ENCODE data around the gene ANKRD53. TPM values are rescaled to one million over a fixed set of nuclear protein-coding genes. Genes with fewer than 3 reads are reported as not detected.

Gene ANKRD53
- total and polyA plus RNA-seq, 2 experiments from 2014 or later, result 0.97 to 4.7 TPM

GRCh38 chr2:70941186-70941585, 37.2 kb upstream of the ANKRD53 start:
- DNase-seq (ENCODE audit: low spot score), result no peak
- Histone ChIP-seq H3K27ac (no peak overlapping the region), H3K27me3 (peaks cover 38% of the 10 kb centered on the region), H4K20me1 (ENCODE audit: insufficient read depth, poor library complexity, severe bottlenecking) (no peaks in the 10 kb centered on the region), H3K4me1 (ENCODE audit: insufficient read depth) (no peaks in the 10 kb centered on the region), H3K79me2 (no peaks in the 10 kb centered on the region), H3K9me2 (replicated peaks; ENCODE audit: insufficient read depth) (no peaks in the 10 kb centered on the region), H3K36me3 (replicated peaks; ENCODE audit: insufficient read depth, low read depth) (no peaks in the 10 kb centered on the region), H2AFZ (no peak overlapping the region), H3K9me3 (ENCODE audit: low read depth) (no peaks in the 10 kb centered on the region), H3K4me2 (no peak overlapping the region), H3K4me3 (no peak overlapping the region)
- 73% methylated on average over 6 of the region's 6 CpGs for WGBS (ENCODE audit: low lambda C conversion rate, missing lambda C conversion rate)
- TF ChIP-seq EZH2phosphoT487 (IDR thresholded peaks at IDR 0.05; ENCODE audit: low read depth, severe bottlenecking, unreplicated experiment) (no peak), EZH2 (IDR thresholded peaks at IDR 0.05; ENCODE audit: borderline replicate concordance) (no peak), CTCF (IDR thresholded peaks at IDR 0.05; ENCODE audit: poor library complexity) (no peak)

GRCh38 chr2:70941701-70942100, 36.7 kb upstream of the ANKRD53 start:
- Histone ChIP-seq H3K9me3 (ENCODE audit: low read depth) (no peaks in the 10 kb centered on the region), H3K27me3 (peaks cover 38% of the 10 kb centered on the region), H3K79me2 (no peaks in the 10 kb centered on the region), H3K9me2 (replicated peaks; ENCODE audit: insufficient read depth) (no peaks in the 10 kb centered on the region), H3K27ac (no peak overlapping the region), H3K4me3 (no peak overlapping the region), H3K36me3 (replicated peaks; ENCODE audit: insufficient read depth, low read depth) (no peaks in the 10 kb centered on the region), H4K20me1 (ENCODE audit: insufficient read depth, poor library complexity, severe bottlenecking) (no peaks in the 10 kb centered on the region), H3K4me2 (no peak overlapping the region), H3K4me1 (ENCODE audit: insufficient read depth) (no peaks in the 10 kb centered on the region), H2AFZ (no peak overlapping the region)
- no peak for DNase-seq (ENCODE audit: low spot score)
- TF ChIP-seq EZH2phosphoT487 (IDR thresholded peaks at IDR 0.05; ENCODE audit: low read depth, severe bottlenecking, unreplicated experiment) (no peak), CTCF (IDR thresholded peaks at IDR 0.05; ENCODE audit: poor library complexity) (no peak)
- WGBS (ENCODE audit: low lambda C conversion rate, missing lambda C conversion rate), result 90% methylated on average over 5 of the region's 5 CpGs

- no peak for DNase-seq (ENCODE audit: low spot score)
- 70% methylated on average over 6 of the region's 6 CpGs for WGBS (ENCODE audit: low lambda C conversion rate, missing lambda C conversion rate)
- Histone ChIP-seq H3K4me2 (no peak overlapping the region), H3K36me3 (replicated peaks; ENCODE audit: insufficient read depth, low read depth) (no peaks in the 10 kb centered on the region), H3K27ac (no peak overlapping the region), H3K9me2 (replicated peaks; ENCODE audit: insufficient read depth) (no peaks in the 10 kb centered on the region), H3K4me3 (no peak overlapping the region), H3K27me3 (peaks cover 44% of the 10 kb centered on the region), H4K20me1 (ENCODE audit: insufficient read depth, poor library complexity, severe bottlenecking) (no peaks in the 10 kb centered on the region), H3K4me1 (ENCODE audit: insufficient read depth) (no peaks in the 10 kb centered on the region), H3K9me3 (ENCODE audit: low read depth) (no peaks in the 10 kb centered on the region), H2AFZ (no peak overlapping the region), H3K79me2 (no peaks in the 10 kb centered on the region)
- TF ChIP-seq EZH2phosphoT487 (IDR thresholded peaks at IDR 0.05; ENCODE audit: low read depth, severe bottlenecking, unreplicated experiment) (no peak), EZH2 (IDR thresholded peaks at IDR 0.05; ENCODE audit: borderline replicate concordance) (no peak), CTCF (IDR thresholded peaks at IDR 0.05; ENCODE audit: poor library complexity) (no peak)
Observed at GRCh38 chr2:70942396-70943204, 35.8 kb upstream of the ANKRD53 start.
